Epithelial cell of alveolus of lung (primary cell): ENCODE results near the gene MKX. TPM values are rescaled to one million over a fixed set of nuclear protein-coding genes. Genes with fewer than 3 reads are reported as not detected.

Source experiments
- total RNA-seq: library from RNA; depleted of rRNA; stranded (reverse); fragments of >200 nt; gene quantifications from 2 replicates; pipeline ENCODE4 v1.2.1, GENCODE V29; 2015

MKX gene, protein sequence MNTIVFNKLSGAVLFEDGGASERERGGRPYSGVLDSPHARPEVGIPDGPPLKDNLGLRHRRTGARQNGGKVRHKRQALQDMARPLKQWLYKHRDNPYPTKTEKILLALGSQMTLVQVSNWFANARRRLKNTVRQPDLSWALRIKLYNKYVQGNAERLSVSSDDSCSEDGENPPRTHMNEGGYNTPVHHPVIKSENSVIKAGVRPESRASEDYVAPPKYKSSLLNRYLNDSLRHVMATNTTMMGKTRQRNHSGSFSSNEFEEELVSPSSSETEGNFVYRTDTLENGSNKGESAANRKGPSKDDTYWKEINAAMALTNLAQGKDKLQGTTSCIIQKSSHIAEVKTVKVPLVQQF
- total RNA-seq, result 0.08 and 0.26 TPM in 2 replicates

DNA sequence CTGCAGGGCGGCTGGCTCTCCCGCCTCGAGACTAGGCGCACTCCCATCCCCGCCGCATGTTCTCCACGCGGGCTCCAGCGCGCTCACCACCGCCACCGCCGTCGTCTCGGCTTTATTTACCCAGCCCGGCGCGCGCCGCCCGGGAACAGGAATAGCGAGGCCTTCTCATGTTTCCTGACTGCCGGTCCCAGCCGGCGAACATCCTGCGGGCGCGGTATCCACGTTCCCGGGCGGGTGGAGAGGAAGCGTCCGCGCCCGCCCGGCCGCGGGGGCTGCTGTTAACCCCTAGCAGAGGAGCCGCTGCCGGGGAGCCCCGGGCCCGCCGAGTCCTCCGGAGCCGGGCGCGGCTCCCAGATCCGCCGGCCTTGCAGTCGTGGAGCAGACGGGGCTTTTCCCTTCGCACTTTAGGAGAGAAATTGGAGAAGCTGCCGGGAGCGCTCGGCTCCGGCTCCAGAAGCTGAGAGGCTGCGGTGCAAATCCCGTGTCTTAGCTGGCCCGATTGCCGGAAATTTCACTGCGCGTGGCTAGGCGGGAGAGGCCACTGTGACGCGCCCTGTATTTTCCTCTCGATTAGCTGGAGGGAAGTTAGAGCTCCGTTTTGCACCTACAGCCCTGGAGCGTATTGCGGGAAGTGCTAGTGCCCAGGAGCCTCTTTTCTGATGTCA is at the start of gene MKX:
Gene MKX, minus strand, starts transcription at position 88 of the 665 bp plus-strand sequence. CDS start 2,404 bp downstream, outside the sequence.

Other genes starting within 250 kb of the MKX start
- 29.1 and 39.4 TPM in 2 replicates for gene RAB18, start 241.5 kb downstream of the MKX start, total RNA-seq